ENCODE data around the gene RBPJL. TPM values are rescaled to one million over a fixed set of nuclear protein-coding genes. Genes with fewer than 3 reads are reported as not detected.
A peak's percentile ranks its signal among the peaks of the same experiment; 100 is the strongest.

RBPJL gene
- total and polyA plus RNA-seq, 2 of the 13 experiments (the other 11 are each of a cell fraction or from before 2014, with no cell fraction given), result not detected

DNA sequence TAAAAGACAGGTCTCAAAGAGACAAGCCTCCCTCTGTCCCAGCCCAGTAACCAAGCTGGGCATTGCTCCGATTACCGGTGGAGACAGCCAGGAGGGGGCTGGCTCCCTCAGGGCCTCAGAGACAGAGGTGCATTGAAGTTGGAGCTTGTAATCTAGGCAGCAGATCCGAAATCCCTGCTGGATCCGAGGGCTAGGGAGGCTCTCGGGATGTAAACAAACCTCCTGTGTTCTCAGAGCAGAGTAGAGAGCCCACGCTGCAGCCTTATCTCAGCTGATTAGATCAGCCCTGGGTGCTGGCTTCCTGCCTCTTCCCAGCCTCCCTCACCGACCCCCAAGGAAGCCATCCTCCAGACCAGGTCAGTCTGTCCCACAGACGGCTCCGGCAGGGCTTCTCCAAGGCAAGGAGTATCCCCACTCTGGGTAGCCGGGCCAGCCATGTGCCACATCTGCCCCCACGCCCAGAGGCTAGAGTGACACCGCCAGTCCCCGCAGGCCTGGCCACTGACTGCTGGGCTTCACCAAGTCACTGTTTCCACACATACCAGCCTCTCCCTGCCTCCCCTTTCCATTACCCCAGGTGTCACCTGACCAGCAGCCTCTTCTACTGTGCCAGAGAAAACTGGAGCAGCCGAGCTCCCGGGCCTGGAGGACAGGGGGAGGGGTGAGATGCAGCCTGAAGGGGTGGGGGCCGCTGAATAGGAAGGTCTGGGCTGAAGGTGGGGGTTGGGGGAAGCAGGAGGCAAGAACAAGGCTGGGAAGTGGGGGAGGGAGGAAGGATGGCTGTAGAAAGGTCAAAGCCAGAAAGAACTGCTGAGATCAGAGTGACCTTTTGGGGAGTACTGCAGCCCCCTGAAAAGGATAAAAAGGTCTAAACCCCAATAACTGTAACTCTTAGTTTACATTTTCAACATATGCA is 35.6 kb downstream of the RBPJL start (continued):
- TF ChIP-seq CBX2 (IDR thresholded peaks at IDR 0.05; ENCODE audit: low read depth, low read length), result no peak
- no peak for TF ChIP-seq CBX2 (CRISPR knock-in tag; IDR thresholded peaks at IDR 0.05; ENCODE audit: low read depth)
- TF ChIP-seq RAD51 (IDR thresholded peaks at IDR 0.05; ENCODE audit: borderline replicate concordance), result no peak
- no peak for TF ChIP-seq ZC3H4 (CRISPR knock-in tag; IDR thresholded peaks at IDR 0.05; ENCODE audit: borderline replicate concordance)
- TF ChIP-seq HCFC1 (IDR thresholded peaks at IDR 0.05; ENCODE audit: low read depth, low read length), result no peak
- TF ChIP-seq, protein P1, sequence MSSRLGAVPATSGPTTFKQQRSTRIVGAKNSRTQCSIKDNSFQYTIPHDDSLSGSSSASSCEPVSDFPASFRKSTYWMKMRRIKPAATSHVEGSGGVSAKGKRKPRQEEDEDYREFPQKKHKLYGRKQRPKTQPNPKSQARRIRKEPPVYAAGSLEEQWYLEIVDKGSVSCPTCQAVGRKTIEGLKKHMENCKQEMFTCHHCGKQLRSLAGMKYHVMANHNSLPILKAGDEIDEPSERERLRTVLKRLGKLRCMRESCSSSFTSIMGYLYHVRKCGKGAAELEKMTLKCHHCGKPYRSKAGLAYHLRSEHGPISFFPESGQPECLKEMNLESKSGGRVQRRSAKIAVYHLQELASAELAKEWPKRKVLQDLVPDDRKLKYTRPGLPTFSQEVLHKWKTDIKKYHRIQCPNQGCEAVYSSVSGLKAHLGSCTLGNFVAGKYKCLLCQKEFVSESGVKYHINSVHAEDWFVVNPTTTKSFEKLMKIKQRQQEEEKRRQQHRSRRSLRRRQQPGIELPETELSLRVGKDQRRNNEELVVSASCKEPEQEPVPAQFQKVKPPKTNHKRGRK (CRISPR knock-in tag; IDR thresholded peaks at IDR 0.05), result no peak
- no peak for TF ChIP-seq ZNF17 (CRISPR knock-in tag; IDR thresholded peaks at IDR 0.05)
- no peak for TF ChIP-seq ARID2 (CRISPR knock-in tag; IDR thresholded peaks at IDR 0.05; ENCODE audit: borderline replicate concordance)
- no peak for TF ChIP-seq HOXA7 (CRISPR knock-in tag; IDR thresholded peaks at IDR 0.05)
- TF ChIP-seq, protein P2, sequence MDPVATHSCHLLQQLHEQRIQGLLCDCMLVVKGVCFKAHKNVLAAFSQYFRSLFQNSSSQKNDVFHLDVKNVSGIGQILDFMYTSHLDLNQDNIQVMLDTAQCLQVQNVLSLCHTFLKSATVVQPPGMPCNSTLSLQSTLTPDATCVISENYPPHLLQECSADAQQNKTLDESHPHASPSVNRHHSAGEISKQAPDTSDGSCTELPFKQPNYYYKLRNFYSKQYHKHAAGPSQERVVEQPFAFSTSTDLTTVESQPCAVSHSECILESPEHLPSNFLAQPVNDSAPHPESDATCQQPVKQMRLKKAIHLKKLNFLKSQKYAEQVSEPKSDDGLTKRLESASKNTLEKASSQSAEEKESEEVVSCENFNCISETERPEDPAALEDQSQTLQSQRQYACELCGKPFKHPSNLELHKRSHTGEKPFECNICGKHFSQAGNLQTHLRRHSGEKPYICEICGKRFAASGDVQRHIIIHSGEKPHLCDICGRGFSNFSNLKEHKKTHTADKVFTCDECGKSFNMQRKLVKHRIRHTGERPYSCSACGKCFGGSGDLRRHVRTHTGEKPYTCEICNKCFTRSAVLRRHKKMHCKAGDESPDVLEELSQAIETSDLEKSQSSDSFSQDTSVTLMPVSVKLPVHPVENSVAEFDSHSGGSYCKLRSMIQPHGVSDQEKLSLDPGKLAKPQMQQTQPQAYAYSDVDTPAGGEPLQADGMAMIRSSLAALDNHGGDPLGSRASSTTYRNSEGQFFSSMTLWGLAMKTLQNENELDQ (CRISPR knock-in tag; IDR thresholded peaks at IDR 0.05; ENCODE audit: borderline replicate concordance), result no peak
- TF ChIP-seq JUNB (CRISPR knock-in tag; IDR thresholded peaks at IDR 0.05; ENCODE audit: borderline replicate concordance), result no peak
- no peak for TF ChIP-seq ZFP36 (IDR thresholded peaks at IDR 0.05; ENCODE audit: borderline replicate concordance, low read depth, low read length, partially characterized antibody)
- TF ChIP-seq, protein P3, sequence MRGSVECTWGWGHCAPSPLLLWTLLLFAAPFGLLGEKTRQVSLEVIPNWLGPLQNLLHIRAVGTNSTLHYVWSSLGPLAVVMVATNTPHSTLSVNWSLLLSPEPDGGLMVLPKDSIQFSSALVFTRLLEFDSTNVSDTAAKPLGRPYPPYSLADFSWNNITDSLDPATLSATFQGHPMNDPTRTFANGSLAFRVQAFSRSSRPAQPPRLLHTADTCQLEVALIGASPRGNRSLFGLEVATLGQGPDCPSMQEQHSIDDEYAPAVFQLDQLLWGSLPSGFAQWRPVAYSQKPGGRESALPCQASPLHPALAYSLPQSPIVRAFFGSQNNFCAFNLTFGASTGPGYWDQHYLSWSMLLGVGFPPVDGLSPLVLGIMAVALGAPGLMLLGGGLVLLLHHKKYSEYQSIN (CRISPR knock-in tag; IDR thresholded peaks at IDR 0.05; ENCODE audit: borderline replicate concordance), result no peak
- TF ChIP-seq, protein P4, sequence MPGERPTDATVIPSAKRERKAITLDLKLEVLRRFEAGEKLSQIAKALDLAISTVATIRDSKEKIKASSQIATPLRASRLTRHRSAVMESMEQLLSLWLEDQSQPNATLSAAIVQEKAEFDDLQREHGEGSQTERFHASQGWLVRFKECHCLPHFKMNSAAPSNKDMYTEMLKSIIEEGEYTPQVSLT (CRISPR knock-in tag; IDR thresholded peaks at IDR 0.05; ENCODE audit: borderline replicate concordance, low read depth), result no peak
- peak; percentile 91 for TF ChIP-seq TEAD3 (CRISPR knock-in tag; optimal IDR thresholded peaks at IDR 0.05; ENCODE audit: borderline replicate concordance)
- TF ChIP-seq ELF3 (CRISPR knock-in tag; IDR thresholded peaks at IDR 0.05), result peak; percentile 46; the same call in 1 of the 2 replicates
- no peak for TF ChIP-seq NAIF1 (CRISPR knock-in tag; IDR thresholded peaks at IDR 0.05; ENCODE audit: borderline replicate concordance)
- TF ChIP-seq SYNCRIP (IDR thresholded peaks at IDR 0.05; ENCODE audit: insufficient read depth, low read depth, low read length), result no peak
- TF ChIP-seq ZNF44 (CRISPR knock-in tag; IDR thresholded peaks at IDR 0.05), result peak; percentile 4; the same call in 1 of the 2 replicates

Measured in HepG2 (cell line).